Vagina (tissue), 2 donors: ENCODE data around the gene NHSL2.

Source experiments
- CTCF ChIP-seq, 3 experiments: fragments of 450-650 bp in 2 of 3; fragments of 200-600 bp in 1 of 3; sonication (generic) in 1 of 3; IDR thresholded peaks; one replicate each; pipeline ENCODE4 v1.5.1; 2017 to 2019; ENCODE audit warnings: antibody characterized with exemption in 3 of 3, mild to moderate bottlenecking in 2 of 3, moderate library complexity in 2 of 3
- POLR2A ChIP-seq, 2 donors: fragments of 450-650 bp; IDR thresholded peaks; one replicate each; pipeline ENCODE4 v1.6.1; 2017; ENCODE audit warnings: antibody characterized with exemption in 2 of 2, mild to moderate bottlenecking in 2 of 2, moderate library complexity in 2 of 2
- POLR2AphosphoS5 ChIP-seq, 2 donors: sonication (generic); formaldehyde crosslinking; IDR thresholded peaks; one replicate each; pipeline ENCODE4 v1.9.0; 2017; ENCODE audit warnings: antibody characterized with exemption in 2 of 2, mild to moderate bottlenecking in 2 of 2, low read depth in 1 of 2; ENCODE audit not compliant: insufficient read depth in 1 of 2

DNA sequence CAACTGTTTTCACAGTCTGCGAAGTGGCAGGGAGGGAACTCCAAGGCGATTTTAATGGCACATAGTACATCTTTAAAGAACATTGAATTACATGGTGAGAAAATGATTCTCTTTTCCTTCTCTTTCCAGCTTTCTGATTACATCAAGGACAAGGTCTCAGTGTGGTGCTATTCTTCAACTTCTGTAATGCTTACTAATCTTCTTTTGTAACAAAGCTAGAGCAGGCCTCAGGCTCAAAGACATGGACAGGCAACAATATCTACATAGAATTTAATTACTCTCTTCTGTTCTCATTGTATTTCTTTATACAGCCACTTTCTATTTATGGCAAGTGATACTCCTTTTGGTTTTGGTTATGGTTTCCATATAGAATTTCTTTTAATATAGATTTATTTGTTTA, 172.6 kb downstream of the NHSL2 start:
- TF ChIP-seq CTCF (IDR thresholded peaks at IDR 0.05) = no peak
- no peak for TF ChIP-seq POLR2AphosphoS5 (IDR thresholded peaks at IDR 0.05; ENCODE audit: insufficient read depth in 1 of 2, low read depth in 1 of 2)
- TF ChIP-seq POLR2A (IDR thresholded peaks at IDR 0.05) = no peak
